IMR-90 (cell line): ENCODE measurements around the gene TRIM41. TPM values are rescaled to one million over a fixed set of nuclear protein-coding genes. Genes with fewer than 3 reads are reported as not detected.

Experiments
- ATAC-seq: fragments of 200-7000 bp; cut with Tn5 transposase; 2 replicates; pipeline ENCODE4 v1.9.1; 2020; ENCODE audit warnings: low read depth, mild to moderate bottlenecking, moderate library complexity
- BruUV-seq: library from RNA; stranded (reverse); fragments of 400-500 nt; replicated peaks from 2 replicates; lab custom pipeline; 2021; lab: Mats Ljungman, UMichigan
- CTCF ChIA-PET: fragments of 300-600 bp; formaldehyde crosslinking; extraction: SDS; loops from one replicate; lab custom pipeline; 2021; ENCODE audit warnings: antibody characterized with exemption; lab: Yijun Ruan, JAX
- POLR2A ChIA-PET: fragments of 300-600 bp; sonication (Branson Sonifier 250); formaldehyde crosslinking; loops from one replicate; lab custom pipeline; 2022; ENCODE audit warnings: antibody characterized with exemption; ENCODE audit not compliant: unreplicated experiment; lab: Charles Lee
- DNase-seq: peaks from one replicate; pipeline ENCODE4 v3.0.0; 2013
- H2AFZ ChIP-seq: replicated peaks from 2 replicates; pipeline ENCODE3; 2013; ENCODE audit warnings: low read length, mild to moderate bottlenecking; ENCODE audit not compliant: poor library complexity
- H2AK5ac ChIP-seq: 2 replicates; pipeline ENCODE4 v1.6.1; 2013; ENCODE audit warnings: low read depth, low read length, inconsistent platforms
- H2AK9ac ChIP-seq: replicated peaks from 2 replicates; pipeline ENCODE3; 2013; ENCODE audit warnings: mild to moderate bottlenecking, low read depth, low read length, moderate library complexity; ENCODE audit not compliant: poor library complexity
- H2BK120ac ChIP-seq: 2 replicates; pipeline ENCODE4 v1.6.1; 2013; ENCODE audit warnings: low read depth, low read length, inconsistent platforms
- H2BK15ac ChIP-seq: 3 replicates; pipeline ENCODE4 v1.6.1; 2013; ENCODE audit warnings: low read depth, low read length, inconsistent platforms
- H2BK20ac ChIP-seq: 2 replicates; pipeline ENCODE4 v1.6.1; 2013; ENCODE audit warnings: low read depth, mild to moderate bottlenecking, inconsistent platforms, low read length, moderate library complexity
- H2BK5ac ChIP-seq: 2 replicates; pipeline ENCODE4 v1.6.1; 2013; ENCODE audit warnings: mild to moderate bottlenecking, low read depth, low read length, inconsistent platforms; ENCODE audit not compliant: poor library complexity, severe bottlenecking
- H3K14ac ChIP-seq: replicated peaks from 2 replicates; pipeline ENCODE4 v1.6.1; 2013; ENCODE audit warnings: low read depth, low read length, inconsistent platforms
- H3K18ac ChIP-seq: 2 replicates; pipeline ENCODE4 v1.6.1; 2013; ENCODE audit warnings: low read depth, low read length, control low read depth
- H3K23ac ChIP-seq: 2 replicates; pipeline ENCODE4 v1.6.1; 2013; ENCODE audit warnings: low read depth, low read length, inconsistent platforms
- H3K27ac ChIP-seq: 2 replicates; pipeline ENCODE4 v1.5.1; 2013; ENCODE audit warnings: mild to moderate bottlenecking, control low read depth, low read length; ENCODE audit not compliant: insufficient read depth
- H3K27me3 ChIP-seq: 2 replicates; pipeline ENCODE4 v1.6.1; 2013; ENCODE audit warnings: low read length; ENCODE audit not compliant: control insufficient read depth, insufficient read depth
- H3K36me3 ChIP-seq: 2 replicates; pipeline ENCODE4 v1.6.1; 2013; ENCODE audit warnings: low read length, mixed read lengths; ENCODE audit not compliant: control insufficient read depth, insufficient read depth
- H3K4ac ChIP-seq: 2 replicates; pipeline ENCODE4 v1.6.1; 2013; ENCODE audit warnings: low read depth, low read length, inconsistent platforms
- H3K4me1 ChIP-seq: 2 replicates; pipeline ENCODE4 v1.6.1; 2013; ENCODE audit warnings: low read length, mixed read lengths; ENCODE audit not compliant: control insufficient read depth, insufficient read depth
- H3K4me2 ChIP-seq: 2 replicates; pipeline ENCODE4 v1.6.1; 2013; ENCODE audit warnings: low read depth, mild to moderate bottlenecking, control low read depth, low read length, moderate library complexity
- H3K4me3 ChIP-seq: 2 replicates; pipeline ENCODE4 v1.5.1; 2013; ENCODE audit warnings: low read depth, mild to moderate bottlenecking, control low read depth, low read length, moderate library complexity; ENCODE audit not compliant: insufficient read depth
- H3K56ac ChIP-seq: 2 replicates; pipeline ENCODE4 v1.6.1; 2013; ENCODE audit warnings: low read length, inconsistent platforms; ENCODE audit not compliant: insufficient read depth; ENCODE audit errors: extremely low read depth
- H3K79me1 ChIP-seq, 2 experiments: 2 replicates each; pipeline ENCODE4 v1.6.1; 2013; ENCODE audit warnings: low read length in 2 of 2, inconsistent platforms in 1 of 2, low read depth in 1 of 2
- H3K9ac ChIP-seq: 2 replicates; pipeline ENCODE4 v1.6.1; 2013; ENCODE audit warnings: low read depth, low read length, control low read depth
- H3K9me1 ChIP-seq: 2 replicates; pipeline ENCODE4 v1.6.1; 2013; ENCODE audit warnings: low read length, inconsistent platforms; ENCODE audit not compliant: insufficient read depth
- H3K9me3 ChIP-seq: 2 replicates; pipeline ENCODE4 v1.6.1; 2013; ENCODE audit warnings: low read length; ENCODE audit not compliant: control insufficient read depth, insufficient read depth
- H4K20me1 ChIP-seq: 2 replicates; pipeline ENCODE4 v1.6.1; 2013; ENCODE audit warnings: low read length, inconsistent platforms; ENCODE audit not compliant: insufficient read depth
- H4K5ac ChIP-seq: 2 replicates; pipeline ENCODE4 v1.6.1; 2013; ENCODE audit warnings: mild to moderate bottlenecking, low read depth, low read length, control low read depth
- H4K8ac ChIP-seq, 2 experiments: 2 replicates each; pipeline ENCODE4 v1.6.1; 2013; ENCODE audit warnings: low read depth in 2 of 2, low read length in 2 of 2, control low read depth in 1 of 2, inconsistent platforms in 1 of 2
- H4K91ac ChIP-seq: 2 replicates; pipeline ENCODE4 v1.6.1; 2013; ENCODE audit warnings: low read depth, low read length, inconsistent platforms; ENCODE audit not compliant: insufficient read depth
- BHLHE40 ChIP-seq: fragments of 150-350 bp; IDR thresholded peaks from 2 replicates; pipeline ENCODE4 v1.6.1; 2016; ENCODE audit warnings: mild to moderate bottlenecking, low read depth, low read length
- CEBPB ChIP-seq: IDR thresholded peaks from 2 replicates; pipeline ENCODE4 v1.6.1; 2012; ENCODE audit warnings: low read depth, low read length, improper control_type of control experiment
- CHD1 ChIP-seq: IDR thresholded peaks from 2 replicates; pipeline ENCODE4 v1.6.1; 2012; ENCODE audit warnings: low read depth, low read length, improper control_type of control experiment
- CTCF ChIP-seq: conservative IDR thresholded peaks from 2 replicates; pipeline ENCODE4 v1.5.1; 2012; ENCODE audit warnings: mild to moderate bottlenecking, low read depth, low read length, improper control_type of control experiment
- ELK1 ChIP-seq: fragments of 150-350 bp; IDR thresholded peaks from 2 replicates; pipeline ENCODE4 v1.6.1; 2016; ENCODE audit warnings: low read depth, mild to moderate bottlenecking, low read length, moderate library complexity, borderline replicate concordance
- FOS ChIP-seq: fragments of 150-350 bp; IDR thresholded peaks from 2 replicates; pipeline ENCODE4 v1.6.1; 2016; ENCODE audit warnings: low read depth, low read length
- MAFK ChIP-seq: IDR thresholded peaks from 2 replicates; pipeline ENCODE4 v1.6.1; 2012; ENCODE audit warnings: low read depth, low read length, improper control_type of control experiment
- MAZ ChIP-seq: IDR thresholded peaks from 2 replicates; pipeline ENCODE4 v1.6.1; 2012; ENCODE audit warnings: low read depth, mild to moderate bottlenecking, low read length, improper control_type of control experiment, moderate library complexity, borderline replicate concordance
- MXI1 ChIP-seq: IDR thresholded peaks from 2 replicates; pipeline ENCODE4 v1.6.1; 2012; ENCODE audit warnings: low read depth, mild to moderate bottlenecking, low read length, moderate library complexity, borderline replicate concordance
- NFE2L2 ChIP-seq: fragments of 150-350 bp; IDR thresholded peaks from 2 replicates; pipeline ENCODE4 v1.6.1; 2016; ENCODE audit warnings: low read depth, mild to moderate bottlenecking, low read length
- POLR2A ChIP-seq: IDR thresholded peaks from 2 replicates; pipeline ENCODE4 v1.6.1; 2012; ENCODE audit warnings: mild to moderate bottlenecking, low read depth, low read length
- RAD21 ChIP-seq: IDR thresholded peaks from 2 replicates; pipeline ENCODE4 v1.6.1; 2012; ENCODE audit warnings: low read length, improper control_type of control experiment
- RCOR1 ChIP-seq: IDR thresholded peaks from 2 replicates; pipeline ENCODE4 v1.6.1; 2012; ENCODE audit warnings: mild to moderate bottlenecking, low read length, improper control_type of control experiment; ENCODE audit not compliant: insufficient replicate concordance
- RFX5 ChIP-seq: IDR thresholded peaks from 2 replicates; pipeline ENCODE4 v1.8.0; 2012; ENCODE audit warnings: low read depth, mild to moderate bottlenecking, low read length, moderate library complexity
- SMC3 ChIP-seq: fragments of 150-350 bp; IDR thresholded peaks from 2 replicates; pipeline ENCODE4 v1.6.1; 2016; ENCODE audit warnings: low read depth, mild to moderate bottlenecking, antibody characterized with exemption, low read length, moderate library complexity
- USF2 ChIP-seq: fragments of 150-350 bp; IDR thresholded peaks from 2 replicates; pipeline ENCODE4 v1.6.1; 2017; ENCODE audit warnings: mild to moderate bottlenecking, antibody characterized with exemption, low read length, low read depth
- WGBS, 2 experiments: methylation state at CpG; one replicate each; pipeline versions ENCODE4 v1.1.5 to v1.1.7; 2013; ENCODE audit warnings: missing lambda C conversion rate in 2 of 2; ENCODE audit not compliant: insufficient read length in 1 of 2; ENCODE audit errors: extremely low coverage in 2 of 2; 5-methylcytosine and 5-hydroxymethylcytosine counted together
- dilution Hi-C: fragments of 300-500 bp; cut with HindIII; formaldehyde crosslinking; loops from one replicate; pipeline ENCODE4 v1.14.3; 2018; ENCODE audit warnings: low sequenced_read_pairs; ENCODE audit not compliant: unreplicated experiment
- in situ Hi-C: fragments of 300-500 bp; cut with MboI; formaldehyde crosslinking; loops from 3 replicates; pipeline ENCODE4 v1.14.3; 2019; ENCODE audit warnings: low sequenced_read_pairs, inconsistent platforms, mixed read lengths
- intact Hi-C: fragments of 100-400 bp; cut with micrococcal nuclease; formaldehyde crosslinking; loops from 2 replicates; pipeline ENCODE4 v1.10.0; 2022
- polyA plus RNA-seq, 3 experiments: library from polyadenylated mRNA; depleted of rRNA; stranded (reverse); fragments of >200 nt; gene quantifications; 2 replicates each; pipeline ENCODE4 v1.2.3, GENCODE V29; 2012; ENCODE audit warnings: low replicate concordance in 1 of 3
- total RNA-seq: library from RNA; depleted of rRNA; stranded (reverse); fragments of >200 nt; gene quantifications from 2 replicates; pipeline ENCODE4 v1.2.3, GENCODE V29; 2012

Gene TRIM41
- total and polyA plus RNA-seq, 2 of the 4 experiments (the other 2 are of a cell fraction) = 5.9 to 15.7 TPM

- no TSS peak for BruUV-seq
- Histone ChIP-seq H3K4me2 (no peak overlapping the region), H4K5ac (no peak overlapping the region), H2BK20ac (no peak overlapping the region), H4K91ac (no peak overlapping the region), H3K36me3 (no peaks in the 10 kb centered on the region), H3K9me1 (0 out of 2 replicates have a peak, but pooled peaks cover 6% of the 10 kb centered on the region), H3K9me3 (no peaks in the 10 kb centered on the region), H3K4me3 (no peak overlapping the region), H3K27ac (no peak overlapping the region), H3K79me1 (no peaks in the 10 kb centered on the region), H4K8ac (no peak overlapping the region), H3K18ac (no peak overlapping the region), H3K4me1 (0 out of 2 replicates have a peak, but pooled peaks cover 2% of the 10 kb centered on the region), H3K4ac (no peak overlapping the region), H2AFZ (no peak overlapping the region), H2BK15ac (no peak overlapping the region), H3K23ac (no peak overlapping the region), H3K14ac (no peak overlapping the region), H2BK5ac (no peak overlapping the region), H2AK5ac (no peak overlapping the region), H3K56ac (no peak overlapping the region), H2AK9ac (no peak overlapping the region), H3K27me3 (no peaks in the 10 kb centered on the region; the same call in 1 of the 2 replicates), H2BK120ac (no peak overlapping the region), H4K20me1 (no peaks in the 10 kb centered on the region), H3K9ac (no peak overlapping the region)
- ATAC-seq = no peak
- no peak for DNase-seq
- POLR2A ChIA-PET = no interaction called here
- intact Hi-C loops (no loop called here), dilution Hi-C loops (no loop called here), in situ Hi-C loops (no loop called here)
- TF ChIP-seq MAFK (no peak), FOS (no peak), MAZ (no peak), POLR2A (no peak), RCOR1 (no peak), CTCF (no peak), MXI1 (no peak), RFX5 (no peak), RAD21 (no peak), USF2 (no peak), CEBPB (no peak), ELK1 (no peak), NFE2L2 (no peak), CHD1 (no peak), BHLHE40 (no peak), SMC3 (no peak)
- CTCF ChIA-PET = no interaction called here
- WGBS, 2 experiments = 70% methylated on average over 2 of the region's 6 CpGs; no CpG with 5 or more reads in 1 of the 2 experiments
These were observed 11.0 kb upstream of the TRIM41 start for GRCh38 chr5:181212080-181212479.
